ENCODE data around the gene NUBP2.

NUBP2 gene

DNA sequence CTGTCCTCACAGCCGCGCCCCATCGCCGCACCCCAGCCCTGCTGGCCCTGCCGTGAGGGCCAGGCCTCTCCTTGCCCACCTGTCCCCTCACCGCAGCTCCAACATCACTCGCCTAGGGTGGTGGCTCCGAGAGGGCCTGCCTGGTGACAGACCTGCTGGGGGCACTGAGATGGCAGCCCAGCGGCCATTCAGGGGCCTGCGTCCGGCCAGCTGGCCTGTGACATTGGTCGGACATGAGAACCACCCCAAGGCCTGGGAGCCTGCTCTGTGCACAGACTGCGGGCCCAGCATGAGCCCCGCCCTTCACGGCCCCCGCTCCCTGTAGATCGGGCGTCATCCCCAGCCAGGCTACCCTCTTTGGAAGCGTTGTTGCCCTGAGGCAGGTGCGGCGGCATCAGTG lies 23.2 kb upstream of the NUBP2 start:
- no peak for DNase-seq

DNA sequence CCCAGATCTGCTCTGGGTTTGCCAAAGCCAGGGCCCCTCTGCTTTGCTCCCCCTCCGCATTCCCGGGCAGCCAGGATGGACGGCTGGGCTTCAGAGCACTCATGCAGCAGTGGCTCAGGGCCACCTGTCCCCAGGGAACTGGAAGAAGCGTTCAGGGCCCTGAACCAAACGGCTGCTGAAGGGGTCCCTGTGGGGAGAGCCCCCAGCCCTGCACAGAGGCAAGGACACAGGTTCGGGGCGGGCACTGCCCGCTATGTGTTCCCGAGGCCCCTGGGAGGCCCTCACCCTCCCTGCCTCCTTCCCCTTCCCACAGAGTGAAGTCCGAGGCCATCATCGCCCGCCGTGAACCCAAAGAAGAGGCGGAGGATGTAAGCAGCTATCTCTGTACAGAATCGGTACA lies 21.8 kb upstream of the NUBP2 start:
- DNase-seq: no peak

DNA sequence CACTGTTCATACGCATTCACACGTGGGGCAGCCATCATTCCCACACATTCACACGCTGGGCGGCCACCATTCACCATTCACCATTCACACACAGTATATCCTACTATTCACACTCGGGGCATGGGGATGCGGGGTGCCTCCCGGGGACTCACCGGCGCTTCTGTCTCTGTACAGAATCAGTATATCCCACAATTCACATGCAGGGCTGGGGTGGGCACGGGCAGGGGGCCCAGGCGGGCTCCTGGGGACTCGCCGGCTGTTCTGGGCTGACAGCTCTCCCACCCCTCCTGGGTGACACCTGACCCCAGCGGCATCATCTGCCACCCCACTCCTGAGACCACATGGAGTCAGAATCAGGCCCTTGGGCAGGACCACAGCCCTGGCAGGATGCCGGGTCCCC lies 21.0 kb upstream of the NUBP2 start:
- DNase-seq: no peak

DNA sequence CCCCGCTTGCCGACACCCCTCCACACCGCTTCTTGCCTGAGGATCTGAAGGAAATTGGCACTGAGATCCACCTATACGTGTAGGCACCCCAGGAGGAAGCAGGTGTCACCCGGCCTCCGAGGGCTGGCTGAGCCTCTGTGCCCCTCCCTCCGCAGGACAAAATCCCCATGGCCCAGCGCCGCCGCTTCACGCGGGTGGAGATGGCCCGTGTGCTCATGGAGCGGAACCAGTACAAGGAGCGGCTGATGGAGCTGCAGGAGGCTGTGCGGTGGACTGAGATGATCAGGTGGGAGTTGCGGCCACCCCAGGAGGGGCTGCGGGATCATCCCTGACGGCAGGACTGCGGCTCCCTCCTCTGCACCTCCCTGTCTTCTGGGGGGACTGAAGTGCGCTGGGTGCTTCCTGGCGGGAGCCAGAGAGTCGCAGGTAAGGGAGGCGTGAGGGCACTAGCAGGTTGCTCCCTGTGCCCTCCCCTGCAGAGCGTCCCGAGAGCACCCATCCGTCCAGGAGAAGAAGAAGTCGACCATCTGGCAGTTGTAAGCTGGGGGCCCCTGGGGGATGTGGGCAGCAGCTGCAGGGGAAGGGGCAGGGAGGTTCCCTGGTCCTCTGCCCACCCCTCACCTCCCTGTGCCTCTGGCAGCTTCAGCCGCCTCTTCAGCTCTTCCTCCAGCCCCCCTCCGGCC lies 20.4 kb upstream of the NUBP2 start:
- DNase-seq: no peak

DNA sequence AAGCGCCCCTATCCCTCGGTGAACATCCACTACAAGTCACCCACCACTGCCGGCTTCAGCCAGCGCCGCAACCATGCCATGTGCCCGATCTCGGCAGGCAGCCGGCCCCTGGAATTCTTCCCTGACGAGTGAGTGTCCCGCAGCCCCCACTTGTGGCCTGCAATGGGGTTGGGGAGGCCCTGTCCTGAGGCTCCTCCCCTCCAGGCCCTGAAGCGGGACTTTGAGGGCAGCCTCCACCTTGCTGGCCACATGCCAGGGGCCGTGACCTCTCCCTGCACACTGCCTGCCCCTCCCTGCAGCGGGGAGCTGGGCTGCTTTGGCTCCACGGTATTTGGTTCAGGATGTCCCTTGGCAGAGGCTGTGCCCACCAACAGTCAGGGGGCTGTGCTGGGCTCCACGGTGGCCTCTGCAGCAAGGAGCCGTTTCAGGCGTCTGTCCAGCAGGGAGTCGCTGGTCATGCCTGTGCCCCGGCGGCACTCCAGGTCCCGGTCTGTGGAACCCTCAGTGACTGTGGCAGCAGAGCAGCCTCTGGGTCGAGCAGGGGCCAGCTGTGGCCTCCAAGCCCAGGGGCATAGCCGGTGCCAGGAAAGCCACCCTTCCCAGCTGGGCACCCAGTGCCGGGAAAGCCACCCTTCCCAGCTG lies 19.8 kb upstream of the NUBP2 start:
- DNase-seq: no peak

DNA sequence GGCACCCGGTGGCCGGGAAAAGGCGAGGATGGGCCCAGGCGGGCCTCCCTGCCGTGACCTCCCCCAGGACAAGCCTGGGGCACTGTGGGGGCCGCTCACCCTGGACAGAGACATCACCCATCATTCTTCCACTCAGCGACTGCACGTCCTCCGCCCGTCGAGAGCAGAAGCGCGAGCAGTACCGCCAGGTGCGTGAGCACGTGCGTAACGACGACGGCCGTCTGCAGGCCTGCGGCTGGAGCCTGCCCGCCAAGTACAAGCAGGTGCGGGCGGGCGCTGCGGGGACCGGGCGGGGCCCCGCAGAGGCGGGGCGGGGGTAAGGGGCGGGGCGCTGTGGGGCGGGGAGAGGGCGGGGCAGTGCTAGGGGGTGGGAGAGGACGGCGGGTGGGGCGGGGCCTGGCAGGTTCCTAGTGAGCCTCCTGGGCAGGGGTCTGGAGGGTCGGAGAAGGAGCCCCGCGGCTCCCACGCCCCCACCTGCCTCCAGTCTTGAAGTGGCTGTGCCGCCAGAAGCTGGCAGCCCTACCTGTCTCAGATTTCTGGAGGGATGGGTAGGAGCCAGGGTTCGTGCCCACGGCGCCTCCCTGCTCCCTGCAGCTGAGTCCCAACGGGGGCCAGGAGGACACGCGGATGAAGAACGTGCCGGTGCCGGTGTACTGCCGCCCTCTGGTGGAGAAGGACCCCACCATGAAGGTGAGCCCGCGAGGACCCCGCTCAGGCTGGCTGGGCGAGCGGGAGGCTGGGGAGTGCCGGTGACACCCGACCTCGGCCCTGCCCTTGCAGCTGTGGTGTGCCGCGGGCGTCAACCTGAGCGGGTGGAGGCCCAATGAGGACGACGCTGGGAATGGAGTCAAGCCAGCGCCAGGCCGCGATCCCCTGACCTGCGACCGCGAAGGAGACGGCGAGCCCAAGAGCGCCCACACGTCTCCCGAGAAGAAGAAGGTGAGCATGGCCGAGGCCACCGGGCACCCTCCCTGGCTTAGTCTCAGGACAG lies 18.9 kb upstream of the NUBP2 start:
- no peak for DNase-seq

DNA sequence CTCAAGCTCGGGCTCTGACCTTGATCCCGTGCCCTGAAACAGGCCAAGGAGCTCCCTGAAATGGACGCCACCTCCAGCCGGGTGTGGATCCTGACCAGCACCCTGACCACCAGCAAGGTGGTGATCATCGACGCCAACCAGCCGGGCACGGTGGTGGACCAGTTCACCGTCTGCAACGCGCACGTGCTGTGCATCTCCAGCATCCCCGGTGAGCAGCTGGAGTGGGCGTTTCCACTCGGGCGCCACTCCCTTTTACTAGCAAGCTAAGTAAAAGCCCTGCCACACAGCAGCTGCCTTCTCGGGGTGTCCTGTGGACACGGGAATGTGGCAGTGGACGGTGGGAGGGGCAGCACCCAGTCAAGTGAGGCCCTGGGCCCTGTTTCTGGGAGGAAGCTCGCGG lies 17.8 kb upstream of the NUBP2 start:
- DNase-seq: no peak

DNA sequence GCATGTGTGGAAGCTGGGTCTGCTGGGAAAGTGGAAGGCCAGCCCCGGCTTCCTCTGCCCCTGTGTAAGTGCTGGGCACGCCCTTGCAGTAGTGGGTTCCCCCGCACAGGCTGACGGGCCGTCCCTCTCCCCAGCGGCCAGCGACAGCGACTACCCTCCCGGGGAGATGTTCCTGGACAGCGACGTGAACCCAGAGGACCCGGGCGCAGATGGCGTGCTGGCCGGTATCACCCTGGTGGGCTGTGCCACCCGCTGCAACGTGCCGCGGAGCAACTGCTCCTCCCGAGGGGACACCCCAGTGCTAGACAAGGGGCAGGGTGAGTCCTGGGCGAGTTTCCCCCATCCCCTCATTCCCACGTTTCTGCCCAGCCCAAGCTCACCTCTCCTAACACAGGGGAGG lies 16.9 kb upstream of the NUBP2 start:
- DNase-seq: no peak

DNA sequence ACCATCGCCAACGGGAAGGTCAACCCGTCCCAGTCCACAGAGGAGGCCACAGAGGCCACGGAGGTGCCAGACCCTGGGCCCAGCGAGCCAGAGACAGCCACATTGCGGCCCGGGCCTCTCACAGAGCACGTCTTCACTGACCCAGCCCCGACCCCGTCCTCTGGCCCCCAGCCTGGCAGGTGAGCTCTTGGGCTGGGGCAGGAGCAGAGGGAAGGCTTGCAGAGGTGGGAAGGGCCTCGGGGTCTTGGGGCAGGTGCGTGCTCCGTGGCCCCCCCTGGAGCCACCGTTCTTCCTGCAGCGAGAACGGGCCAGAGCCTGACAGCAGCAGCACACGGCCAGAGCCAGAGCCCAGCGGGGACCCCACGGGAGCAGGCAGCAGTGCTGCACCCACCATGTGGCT lies 16.5 kb upstream of the NUBP2 start:
- DNase-seq: no peak

DNA sequence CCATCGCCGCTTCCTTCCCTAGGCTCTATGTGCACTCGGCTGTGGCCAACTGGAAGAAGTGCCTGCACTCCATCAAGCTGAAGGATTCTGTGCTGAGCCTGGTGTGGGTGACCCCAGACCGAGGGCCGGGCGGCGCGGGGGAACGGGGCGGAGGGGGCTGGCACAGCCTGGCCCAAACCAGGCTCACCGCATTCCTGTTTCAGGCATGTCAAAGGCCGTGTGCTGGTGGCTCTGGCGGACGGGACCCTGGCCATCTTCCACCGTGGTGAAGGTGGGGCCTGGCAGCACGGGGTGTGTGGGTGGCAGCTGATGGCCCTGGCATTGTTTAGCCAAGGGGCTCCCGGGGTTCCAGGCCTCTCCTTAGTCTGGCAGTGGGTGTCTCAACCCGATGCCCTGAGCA lies 16.1 kb upstream of the NUBP2 start:
- DNase-seq: no peak

DNA sequence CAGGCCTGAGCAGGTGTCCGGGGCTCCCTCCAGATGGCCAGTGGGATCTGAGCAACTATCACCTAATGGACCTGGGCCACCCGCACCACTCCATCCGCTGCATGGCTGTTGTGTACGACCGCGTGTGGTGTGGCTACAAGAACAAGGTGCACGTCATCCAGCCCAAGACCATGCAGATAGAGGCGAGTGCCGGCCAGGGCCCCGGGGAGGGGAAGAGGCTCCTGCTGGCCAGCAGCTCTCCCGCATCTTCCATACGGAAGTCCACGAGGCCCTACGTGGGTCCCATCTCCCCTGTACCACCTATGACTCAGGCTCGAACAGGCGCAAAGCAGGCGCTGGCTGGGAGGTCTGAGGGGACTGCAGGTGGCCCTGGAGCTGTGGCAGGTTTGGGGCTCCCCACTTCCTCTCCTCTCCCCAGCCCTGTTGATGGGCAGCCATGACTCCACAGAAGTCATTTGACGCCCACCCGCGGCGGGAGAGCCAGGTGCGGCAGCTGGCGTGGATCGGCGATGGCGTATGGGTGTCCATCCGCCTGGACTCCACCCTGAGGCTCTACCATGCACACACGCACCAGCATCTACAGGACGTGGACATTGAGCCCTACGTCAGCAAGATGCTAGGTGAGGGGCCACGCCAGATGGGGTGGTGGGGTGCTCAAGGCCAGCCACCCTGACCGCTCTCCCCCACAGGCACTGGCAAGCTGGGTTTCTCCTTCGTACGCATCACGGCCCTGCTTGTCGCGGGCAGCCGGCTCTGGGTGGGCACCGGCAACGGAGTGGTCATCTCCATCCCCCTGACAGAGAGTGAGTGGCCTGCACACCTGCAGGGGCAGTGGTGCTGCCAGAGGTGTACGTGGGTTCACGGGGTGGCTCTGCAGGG lies 15.4 kb upstream of the NUBP2 start:
- no peak for DNase-seq

DNA sequence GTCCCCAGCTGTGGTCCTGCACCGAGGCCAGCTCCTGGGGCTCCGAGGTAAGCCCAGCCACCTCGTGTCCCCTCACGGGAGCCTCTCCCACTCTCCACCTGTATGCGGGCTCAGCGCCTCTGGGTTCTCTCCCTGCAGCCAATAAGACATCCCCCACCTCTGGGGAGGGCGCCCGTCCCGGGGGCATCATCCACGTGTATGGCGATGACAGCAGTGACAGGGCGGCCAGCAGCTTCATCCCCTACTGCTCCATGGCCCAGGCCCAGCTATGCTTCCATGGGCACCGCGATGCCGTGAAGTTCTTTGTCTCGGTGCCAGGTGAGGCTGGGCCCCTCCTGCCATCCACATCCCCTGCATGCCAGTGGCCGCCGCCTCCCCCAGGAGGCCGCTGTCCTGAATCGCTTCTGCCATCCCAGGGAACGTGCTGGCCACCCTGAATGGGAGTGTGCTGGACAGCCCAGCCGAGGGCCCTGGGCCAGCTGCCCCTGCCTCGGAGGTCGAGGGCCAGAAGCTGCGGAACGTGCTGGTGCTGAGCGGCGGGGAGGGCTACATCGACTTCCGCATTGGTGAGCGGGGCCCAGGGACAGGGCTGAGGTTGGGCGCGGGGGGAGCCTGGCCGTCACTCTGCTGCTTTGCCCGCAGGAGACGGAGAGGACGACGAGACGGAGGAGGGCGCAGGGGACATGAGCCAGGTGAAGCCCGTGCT lies 14.5 kb upstream of the NUBP2 start:
- DNase-seq: no peak

DNA sequence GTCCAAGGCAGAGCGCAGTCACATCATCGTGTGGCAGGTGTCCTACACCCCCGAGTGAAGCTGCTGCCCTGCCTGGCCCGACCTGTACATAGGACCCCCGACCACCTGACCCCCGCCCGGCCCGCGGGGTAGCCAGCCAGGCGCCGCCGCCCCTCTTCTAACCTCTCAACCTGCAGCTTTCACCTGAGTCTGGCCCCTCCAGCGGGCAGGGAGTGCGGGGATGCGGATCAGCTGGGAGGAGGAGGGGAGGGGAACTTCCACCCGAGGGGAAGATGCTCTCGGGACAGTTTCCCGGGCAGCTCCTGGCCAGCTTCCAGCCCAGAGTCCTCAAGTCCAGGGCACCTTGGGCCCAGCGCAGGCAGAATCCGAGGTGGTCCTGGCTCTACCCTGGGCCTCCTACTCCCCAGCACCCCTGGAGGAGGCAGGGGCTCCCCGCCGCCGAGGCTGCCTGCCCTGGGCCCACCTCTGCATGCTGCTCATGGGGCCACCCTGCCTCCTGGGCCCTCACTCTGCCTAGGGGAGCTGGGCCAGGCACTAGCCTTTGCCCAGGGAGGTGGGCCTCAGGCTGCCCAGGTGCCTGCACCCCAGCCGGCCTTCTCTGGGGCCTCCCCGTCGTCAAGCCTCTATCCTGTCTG lies 13.9 kb upstream of the NUBP2 start:
- DNase-seq: no peak

DNA sequence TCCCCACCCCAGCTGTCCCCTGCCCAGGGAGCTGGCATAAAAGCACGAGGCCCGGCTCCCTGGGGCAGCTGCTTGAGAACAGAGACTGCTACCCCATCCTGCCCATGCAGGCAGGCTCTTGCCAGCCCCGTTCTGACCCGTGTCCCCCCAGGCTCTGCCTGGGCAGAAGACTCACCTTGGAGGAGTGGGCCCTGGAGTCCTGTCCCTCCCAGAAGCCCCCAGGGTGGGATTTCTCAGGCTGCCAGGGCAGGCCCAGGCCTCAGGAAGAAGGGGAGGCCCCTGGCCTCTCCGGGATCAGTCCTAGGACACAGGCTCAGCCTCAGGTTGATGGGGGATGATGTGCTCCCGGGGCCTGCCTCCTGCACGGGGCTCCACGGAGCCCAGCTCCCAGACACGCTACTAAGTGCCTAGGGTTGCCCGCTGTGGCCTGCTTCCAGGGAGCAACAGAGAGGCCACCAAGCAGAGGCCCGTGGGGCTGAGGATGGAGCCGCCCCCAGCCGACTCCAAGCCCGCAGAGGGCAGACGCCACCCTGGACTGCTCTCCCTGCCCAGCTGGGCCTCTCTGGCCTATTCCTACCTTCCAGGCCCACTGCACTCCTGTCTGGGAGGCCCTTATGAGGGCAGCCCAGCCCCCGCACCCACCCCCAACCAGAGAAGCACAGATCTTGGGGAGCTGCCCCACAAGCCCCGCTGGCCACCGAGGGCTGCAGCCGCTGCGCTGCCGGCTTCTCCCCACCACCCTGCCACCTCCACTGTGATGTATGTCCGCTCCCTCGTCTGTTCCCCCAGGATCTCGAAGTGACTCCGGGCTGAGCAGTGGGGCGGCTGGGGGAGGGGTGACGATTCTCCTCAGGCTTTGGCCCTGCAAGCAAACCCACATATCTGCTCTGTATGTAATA lies 13.1 kb upstream of the NUBP2 start:
- DNase-seq: no peak

DNA sequence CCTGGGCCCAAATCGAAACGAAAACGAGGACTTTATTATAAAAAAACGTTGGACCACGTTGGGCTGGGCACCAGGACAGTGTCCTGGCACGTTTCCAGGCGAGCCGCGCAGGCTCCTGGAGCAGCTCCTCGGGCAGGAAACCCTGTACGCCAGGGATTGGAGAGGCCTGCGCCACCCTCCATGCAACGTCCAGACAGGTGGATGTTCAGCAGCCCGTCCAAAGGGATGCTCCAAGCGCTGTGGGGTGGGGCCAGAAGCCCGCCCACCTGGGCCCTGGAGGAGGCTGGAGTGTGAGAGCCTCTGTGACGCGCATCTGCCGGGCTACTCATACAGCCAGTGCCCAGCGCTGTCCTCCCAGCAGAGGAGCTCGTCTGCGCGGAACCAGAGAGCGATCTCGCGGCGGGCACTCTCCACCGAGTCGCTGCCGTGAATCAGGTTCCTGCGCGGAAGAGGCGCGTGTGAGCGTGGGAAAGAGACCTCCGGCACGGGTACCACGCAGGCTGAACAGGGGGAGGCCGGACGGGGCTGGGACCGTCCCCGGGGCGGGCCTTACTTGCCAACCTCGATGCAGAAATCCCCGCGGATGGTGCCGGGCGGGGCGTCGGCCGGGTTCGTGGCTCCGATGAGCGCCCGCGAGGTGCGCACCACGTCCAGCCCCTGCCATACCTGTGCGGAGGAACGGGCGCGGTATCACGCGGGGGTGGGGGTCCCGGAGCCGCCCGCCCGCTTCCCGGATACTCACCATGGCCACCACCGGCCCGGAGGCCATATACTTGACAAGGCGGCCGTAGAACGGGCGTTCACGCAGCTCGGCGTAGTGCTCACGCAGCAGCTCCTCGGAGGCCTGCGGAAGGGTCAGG lies 12.2 kb upstream of the NUBP2 start:
- peak; percentile 10 for DNase-seq

DNA sequence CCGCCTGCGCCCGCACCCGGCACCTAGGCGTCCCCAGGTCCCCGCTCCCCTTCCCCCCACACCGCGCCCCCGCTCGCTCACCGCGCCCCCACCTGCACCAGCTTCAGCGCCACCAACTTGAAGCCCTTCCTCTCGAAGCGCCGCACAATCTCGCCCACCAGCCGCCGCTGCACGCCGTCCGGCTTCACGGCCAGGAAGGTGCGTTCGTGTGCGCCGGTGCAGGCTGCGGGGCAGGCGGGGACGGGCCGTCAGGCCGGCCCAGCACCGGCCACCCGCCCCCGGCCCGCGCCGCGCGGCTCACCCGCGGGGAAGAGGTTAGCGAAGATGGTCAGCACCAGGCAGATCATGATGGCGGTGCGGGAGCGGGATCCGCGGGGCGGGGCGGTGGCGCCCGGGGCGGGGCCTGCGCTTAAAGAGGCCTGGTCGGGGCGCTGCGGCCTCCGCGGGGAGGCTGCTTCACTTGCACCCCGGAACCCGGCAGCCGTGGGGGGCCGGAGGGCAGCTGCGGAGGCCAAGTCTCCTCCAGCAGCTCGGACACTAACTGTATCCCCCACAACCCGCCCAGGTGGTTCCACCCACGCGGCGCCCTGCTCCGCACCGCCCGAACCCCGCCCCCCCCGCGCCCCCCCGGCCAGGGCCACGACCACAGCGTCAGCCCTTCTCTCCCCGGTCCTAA lies 11.4 kb upstream of the NUBP2 start, which contains the start of gene NME3:
NME3 (minus strand) TSS at position 356 of the 676 bp plus-strand sequence; CDS start at position 347, 9 bp downstream.
- peak; percentile 43 for DNase-seq

DNA sequence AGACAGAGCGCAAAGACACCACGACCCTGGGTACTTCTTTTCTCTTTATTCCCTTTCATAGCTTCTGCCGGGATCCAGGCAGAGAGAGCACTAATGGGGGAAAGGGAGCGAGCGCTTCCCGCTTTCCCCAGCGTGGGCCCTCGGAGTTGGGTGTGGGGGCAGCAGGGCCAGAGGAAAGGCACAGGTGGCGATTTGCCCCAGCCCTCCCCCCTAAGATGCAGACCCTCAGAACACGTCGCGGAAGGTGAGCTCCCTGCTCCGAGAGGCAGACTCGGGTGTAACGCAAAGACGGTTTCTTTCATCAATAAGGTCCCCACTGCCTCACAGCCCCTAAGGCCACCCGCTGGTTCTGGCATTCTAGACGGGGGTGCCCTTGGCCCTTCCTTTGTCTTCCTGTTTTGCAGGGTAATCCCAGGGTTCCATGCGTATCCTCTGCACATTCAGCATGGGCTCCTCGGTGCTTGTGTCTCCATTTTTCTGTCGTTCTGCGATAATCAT lies 10.8 kb upstream of the NUBP2 start:
- DNase-seq: no peak

DNA sequence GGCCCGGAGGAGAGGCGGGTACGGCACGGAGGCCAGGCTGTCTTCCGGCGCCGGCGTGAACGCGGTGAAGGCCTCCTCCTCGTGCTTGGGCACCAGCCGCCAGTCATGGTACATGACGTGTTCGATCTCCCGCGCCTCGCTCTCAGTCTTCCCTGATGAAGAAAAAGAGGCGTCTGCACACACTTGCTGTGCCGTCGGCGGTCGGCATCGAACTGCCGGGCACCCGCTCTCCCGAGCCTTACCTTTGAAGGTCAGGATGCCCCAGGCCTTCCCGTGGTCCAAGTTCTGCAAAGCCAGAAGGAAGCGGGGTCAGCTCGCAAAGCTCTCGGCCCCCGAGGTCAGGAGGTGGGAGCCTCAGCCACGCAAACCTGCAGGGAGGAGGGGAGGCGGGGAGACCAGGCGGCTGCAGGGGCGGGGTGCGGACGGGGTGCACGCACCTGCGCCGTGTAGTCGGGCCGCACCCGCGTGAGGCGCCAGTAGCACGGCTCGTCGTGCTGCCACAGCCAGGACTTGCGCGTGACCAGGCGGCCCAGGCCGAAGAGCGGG lies 10.3 kb upstream of the NUBP2 start, which contains the start of gene EME2:
EME2 (plus strand) TSS at position 449 of the 546 bp plus-strand sequence. CDS start 418 bp downstream, outside the sequence.
- peak; percentile 20 for DNase-seq
